Hepatocyte (in vitro differentiated cells): Measurements from ENCODE around the gene TM7SF2. TPM values are rescaled to one million over a fixed set of nuclear protein-coding genes. Genes with fewer than 3 reads are reported as not detected.
"Not testable (repeated sequence)": the region's sequence is repeated elsewhere in the genome, so short reads cannot be mapped to it uniquely, and the experiment has no call there.

Source experiments
- DNase-seq: peaks from one replicate; pipeline ENCODE4 v3.0.0-alpha.2; 2016; ENCODE audit warnings: low spot score
- H2AFZ ChIP-seq: fragments of 200-600 bp; sonication (generic); 2 replicates; pipeline ENCODE4 v1.6.0; 2016; ENCODE audit warnings: antibody characterized with exemption, mild to moderate bottlenecking
- H3K27ac ChIP-seq: fragments of 200-600 bp; sonication (generic); 2 replicates; pipeline ENCODE4 v1.5.1; 2016; ENCODE audit warnings: mild to moderate bottlenecking
- H3K27me3 ChIP-seq: fragments of 200-600 bp; sonication (generic); 2 replicates; pipeline ENCODE4 v1.6.1; 2016
- H3K36me3 ChIP-seq: fragments of 200-600 bp; sonication (generic); replicated peaks from 2 replicates; pipeline ENCODE4 v1.5.1; 2016; ENCODE audit warnings: low read depth; ENCODE audit not compliant: insufficient read depth
- H3K4me1 ChIP-seq: fragments of 200-600 bp; sonication (generic); 2 replicates; pipeline ENCODE4 v1.5.1; 2016; ENCODE audit warnings: mild to moderate bottlenecking, moderate library complexity; ENCODE audit not compliant: insufficient read depth
- H3K4me2 ChIP-seq: fragments of 200-600 bp; sonication (generic); 2 replicates; pipeline ENCODE4 v1.6.0; 2016
- H3K4me3 ChIP-seq: fragments of 200-600 bp; sonication (generic); 2 replicates; pipeline ENCODE4 v1.5.1; 2016; ENCODE audit warnings: mild to moderate bottlenecking
- H3K79me2 ChIP-seq: fragments of 200-600 bp; sonication (generic); 2 replicates; pipeline ENCODE4 v1.6.0; 2017; ENCODE audit warnings: mild to moderate bottlenecking
- H3K9me2 ChIP-seq: fragments of 200-600 bp; sonication (generic); replicated peaks from 2 replicates; pipeline ENCODE4 v1.6.0; 2017; ENCODE audit warnings: mild to moderate bottlenecking; ENCODE audit not compliant: insufficient read depth
- H3K9me3 ChIP-seq: fragments of 200-600 bp; sonication (generic); 2 replicates; pipeline ENCODE4 v1.5.1; 2016; ENCODE audit warnings: low read depth, mild to moderate bottlenecking
- H4K20me1 ChIP-seq: fragments of 200-600 bp; sonication (generic); 2 replicates; pipeline ENCODE4 v1.6.0; 2016; ENCODE audit warnings: mild to moderate bottlenecking; ENCODE audit not compliant: insufficient read depth, poor library complexity, severe bottlenecking
- CTCF ChIP-seq: fragments of 200-600 bp; sonication (generic); IDR thresholded peaks from 2 replicates; pipeline ENCODE4 v1.5.1; 2016; ENCODE audit warnings: antibody characterized with exemption, mild to moderate bottlenecking; ENCODE audit not compliant: poor library complexity
- EZH2 ChIP-seq: fragments of 200-600 bp; sonication (generic); IDR thresholded peaks from 2 replicates; pipeline ENCODE4 v1.6.1; 2016; ENCODE audit warnings: antibody characterized with exemption, mild to moderate bottlenecking, borderline replicate concordance
- EZH2phosphoT487 ChIP-seq: fragments of 200-600 bp; sonication (generic); IDR thresholded peaks from one replicate; pipeline ENCODE4 v1.6.1; 2018; ENCODE audit warnings: antibody characterized with exemption, mild to moderate bottlenecking, low read depth, moderate library complexity; ENCODE audit not compliant: unreplicated experiment, severe bottlenecking
- WGBS: methylation state at CpG from one replicate; pipeline ENCODE4 v1.1.6; 2016; ENCODE audit warnings: low lambda C conversion rate; ENCODE audit errors: missing lambda C conversion rate; 5-methylcytosine and 5-hydroxymethylcytosine counted together
- polyA plus RNA-seq: library from polyadenylated mRNA; unstranded; fragments of >200 nt; fragmentation: Nextera tagmentation; extraction: Ambion mirVana; gene quantifications from 2 replicates; pipeline ENCODE4 v1.2.1, GENCODE V29; 2016
- total RNA-seq: library from RNA; depleted of rRNA; stranded (reverse); fragments of >200 nt; gene quantifications from 2 replicates; pipeline ENCODE4 v1.2.3, GENCODE V29; 2014

Gene TM7SF2
- total and polyA plus RNA-seq, 2 experiments from 2014 or later, result 133 to 209 TPM

- DNase-seq, result peak; percentile 58
- no peak for TF ChIP-seq CTCF
- H4K20me1 ChIP-seq, result no peaks in the 10 kb centered on the region
- H3K27me3 ChIP-seq, result no peaks in the 10 kb centered on the region
- peaks cover 32% of the 10 kb centered on the region for H3K4me1 ChIP-seq
- H3K36me3 ChIP-seq, result peaks cover 2% of the 10 kb centered on the region
- no peak overlapping the region for H2AFZ ChIP-seq
- 34% methylated on average over 64 of the region's 68 CpGs for WGBS
- H3K9me2 ChIP-seq, result no peaks in the 10 kb centered on the region
- peak overlapping the region; percentile 87 for H3K4me2 ChIP-seq
- H3K4me3 ChIP-seq, result peak overlapping the region; percentile 52
- H3K9me3 ChIP-seq, result no peaks in the 10 kb centered on the region
- peak overlapping the region; percentile 82 for H3K27ac ChIP-seq
- peaks cover 67% of the 10 kb centered on the region for H3K79me2 ChIP-seq
Observed at GRCh38 chr11:65116370-65117205, 4.9 kb downstream of the TM7SF2 start.

DNA sequence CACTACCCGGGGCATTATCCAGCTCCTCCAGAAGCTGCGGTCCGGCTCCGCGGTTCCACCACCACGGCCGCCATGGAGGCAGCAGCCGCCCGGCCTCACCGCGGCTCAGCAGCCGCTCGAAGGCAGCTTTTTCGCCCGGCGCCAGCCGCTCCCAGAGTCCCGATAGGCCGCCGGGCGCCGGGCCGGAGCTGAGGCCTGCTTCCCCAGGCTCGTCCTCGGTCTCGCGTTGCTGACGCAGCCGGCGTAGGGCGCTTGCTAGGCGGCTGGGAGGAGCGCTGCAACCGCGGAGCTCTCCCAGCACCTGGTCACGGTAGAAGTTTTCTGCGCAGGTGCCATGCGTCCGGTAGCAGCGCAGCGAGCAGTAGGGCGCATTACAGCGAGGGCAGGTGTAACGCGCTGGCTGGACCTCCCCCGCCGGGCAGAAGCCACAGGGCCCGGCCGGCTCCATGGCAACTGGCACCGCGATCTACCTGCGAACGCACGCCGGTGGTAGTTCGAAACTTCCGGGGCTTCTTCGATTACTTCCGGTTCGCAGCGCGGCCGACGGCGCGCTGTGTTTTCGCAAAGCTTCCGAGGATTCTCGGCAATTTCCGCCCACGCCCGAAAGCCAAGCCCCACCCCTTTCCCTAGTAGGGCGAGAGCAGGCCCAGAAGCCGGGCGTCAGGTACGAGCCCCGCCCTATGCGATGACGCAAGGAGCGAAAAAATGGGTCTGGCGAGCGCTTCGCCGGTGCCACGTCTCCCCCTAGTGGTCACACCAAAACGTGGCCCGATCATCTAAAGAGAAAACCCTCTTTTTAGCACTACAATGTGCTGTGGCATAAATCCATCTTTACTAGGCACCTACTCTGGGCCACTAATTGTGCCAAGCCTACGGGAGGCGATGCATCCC is 5.8 kb downstream of the TM7SF2 start, which contains the start of gene ZNHIT2:
Gene ZNHIT2 (minus strand): TSS at position 496 of the 891 bp plus-strand sequence. CDS start 48 bp downstream, at position 448.
- Histone ChIP-seq H2AFZ (no peak within 1 kb of the TSS), H3K27ac (peak within 1 kb of the TSS; percentile 82), H3K79me2 (peaks cover 69% of the 10 kb centered on the region), H3K9me2 (no peaks in the 10 kb centered on the region), H3K4me2 (peak within 1 kb of the TSS; percentile 87), H3K4me1 (peaks cover 32% of the 10 kb centered on the region), H3K36me3 (peaks cover 2% of the 10 kb centered on the region), H4K20me1 (no peaks in the 10 kb centered on the region), H3K9me3 (no peaks in the 10 kb centered on the region), H3K4me3 (peak within 1 kb of the TSS; percentile 52), H3K27me3 (no peaks in the 10 kb centered on the region)
- WGBS, result 1% methylated on average over 87 of the region's 89 CpGs
- DNase-seq, result peak; percentile 100
- no peak for TF ChIP-seq EZH2phosphoT487
- TF ChIP-seq CTCF, result peak; percentile 95
- TF ChIP-seq EZH2, result no peak

DNA sequence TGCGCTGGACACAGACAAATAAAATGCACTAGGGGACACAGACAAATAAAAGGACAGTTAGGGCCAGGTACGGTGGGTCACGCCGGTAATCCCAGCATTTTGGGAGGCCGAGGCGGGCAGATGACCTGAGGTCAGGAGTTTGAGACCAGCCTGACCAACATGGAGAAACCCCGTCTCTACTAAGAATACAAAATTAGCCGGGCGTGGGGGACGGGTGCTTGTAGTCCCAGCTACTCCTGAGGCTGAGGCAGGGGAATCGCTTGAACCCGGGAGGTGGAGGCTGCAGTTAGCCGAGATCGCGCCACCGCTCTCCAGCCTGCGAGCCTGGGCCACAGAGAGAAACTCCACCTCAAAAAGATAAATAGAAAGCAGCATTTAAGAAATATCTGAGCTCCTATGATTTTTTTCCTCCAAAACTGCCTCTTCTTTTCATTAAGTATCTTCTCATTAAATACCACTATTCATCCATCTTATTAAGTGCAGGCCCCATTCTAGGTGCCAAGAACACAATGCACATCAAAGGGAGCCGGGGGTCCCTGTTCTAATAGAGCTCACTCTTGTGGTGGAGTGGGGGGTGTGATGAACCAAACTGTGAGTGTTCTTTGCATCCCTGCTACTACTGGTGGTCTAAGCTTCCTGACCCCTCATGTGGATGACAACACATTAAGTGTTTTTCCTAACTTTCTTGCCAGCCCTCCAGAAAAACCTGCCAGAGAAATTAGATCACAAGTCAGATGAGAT is 6.6 kb downstream of the TM7SF2 start:
- H3K36me3 ChIP-seq, result peaks cover 2% of the 10 kb centered on the region
- no peak overlapping the region for H3K27ac ChIP-seq
- 89% methylated on average over 18 of the region's 18 CpGs for WGBS
- TF ChIP-seq EZH2phosphoT487 (no peak), CTCF (no peak), EZH2 (no peak)
- no peak overlapping the region for H3K4me2 ChIP-seq
- peaks cover 68% of the 10 kb centered on the region for H3K79me2 ChIP-seq
- no peaks in the 10 kb centered on the region for H3K9me3 ChIP-seq
- no peaks in the 10 kb centered on the region for H3K9me2 ChIP-seq
- no peaks in the 10 kb centered on the region for H4K20me1 ChIP-seq
- DNase-seq, result no peak
- no peaks in the 10 kb centered on the region for H3K27me3 ChIP-seq
- no peak overlapping the region for H3K4me3 ChIP-seq
- peaks cover 30% of the 10 kb centered on the region for H3K4me1 ChIP-seq
- H2AFZ ChIP-seq, result no peak overlapping the region

GRCh38 chr11:65118891-65119669 is 7.4 kb downstream of the TM7SF2 start:
- H3K4me3 ChIP-seq, H3K9me3 ChIP-seq, H3K36me3 ChIP-seq, H3K9me2 ChIP-seq, H3K4me2 ChIP-seq, H3K27me3 ChIP-seq, DNase-seq, H4K20me1 ChIP-seq, H2AFZ ChIP-seq: not testable (repeated sequence)
- Histone ChIP-seq H3K27ac (peak overlapping the region; percentile 14), H3K4me1 (peaks cover 23% of the 10 kb centered on the region), H3K79me2 (peaks cover 68% of the 10 kb centered on the region)
- 95% methylated on average over 18 of the region's 18 CpGs for WGBS
